NCI-H2227 (cell line): ENCODE results near the gene OSTM1.
A peak's percentile ranks its signal among the peaks of the same experiment; 100 is the strongest.

Source experiments
- DNase-seq: peaks from one replicate; lab custom pipeline; 2025; ENCODE audit not compliant: unreplicated experiment; lab: John Stamatoyannopoulos, UW

OSTM1 gene

GRCh38 chr6:108102965-108103364 is 28.4 kb upstream of the OSTM1 start:
- no peak for DNase-seq

- DNase-seq: no peak
These were observed 25.5 kb upstream of the OSTM1 start for GRCh38 chr6:108100003-108100402.

GRCh38 chr6:108097882-108098281 is 23.3 kb upstream of the OSTM1 start:
- no peak for DNase-seq

GRCh38 chr6:108093781-108094300 is 19.3 kb upstream of the OSTM1 start:
- DNase-seq: no peak

GRCh38 chr6:108091288-108091687 is 16.7 kb upstream of the OSTM1 start:
- no peak for DNase-seq

GRCh38 chr6:108083349-108083748 is 8.8 kb upstream of the OSTM1 start:
- DNase-seq: no peak

- DNase-seq: no peak
These were observed 8.0 kb upstream of the OSTM1 start for GRCh38 chr6:108082539-108082938.

GRCh38 chr6:108080010-108080780 is 5.7 kb upstream of the OSTM1 start:
- no peak for DNase-seq

GRCh38 chr6:108078191-108078590 is 3.6 kb upstream of the OSTM1 start:
- no peak for DNase-seq

- DNase-seq: no peak
These were observed 533 bp downstream of the OSTM1 start for GRCh38 chr6:108074057-108074358.

GRCh38 chr6:108071736-108072276 is 2.7 kb downstream of the OSTM1 start:
- no peak for DNase-seq

- DNase-seq: no peak
These were observed 5.9 kb downstream of the OSTM1 start for GRCh38 chr6:108068618-108069017.

- no peak for DNase-seq
These were observed 6.4 kb downstream of the OSTM1 start for GRCh38 chr6:108068182-108068581.

GRCh38 chr6:108052706-108053105 is 21.8 kb downstream of the OSTM1 start:
- DNase-seq: no peak

GRCh38 chr6:108051481-108051880 is 23.1 kb downstream of the OSTM1 start:
- no peak for DNase-seq

GRCh38 chr6:108039681-108040080 is 34.9 kb downstream of the OSTM1 start:
- no peak for DNase-seq

GRCh38 chr6:108036884-108037283 is 37.7 kb downstream of the OSTM1 start:
- DNase-seq: no peak

- no peak for DNase-seq
These were observed 42.6 kb downstream of the OSTM1 start for GRCh38 chr6:108031968-108032367.

GRCh38 chr6:108030211-108030610 is 44.3 kb downstream of the OSTM1 start:
- DNase-seq: peak; percentile 38

GRCh38 chr6:108029226-108029921 is 45.2 kb downstream of the OSTM1 start:
- DNase-seq: peak; percentile 81

GRCh38 chr6:108027594-108027993 is 46.9 kb downstream of the OSTM1 start:
- peak; percentile 64 for DNase-seq

- DNase-seq: no peak
These were observed 47.5 kb downstream of the OSTM1 start for GRCh38 chr6:108027056-108027455.
